ENCODE measurements around the gene CES5A. TPM values are rescaled to one million over a fixed set of nuclear protein-coding genes. Genes with fewer than 3 reads are reported as not detected.

Gene CES5A
- polyA plus RNA-seq, 1 experiment = not detected

GRCh38 chr16:55899857-55900256, 24.7 kb upstream of the CES5A start:
- Histone ChIP-seq H3K27ac (ENCODE audit: low read depth, low read length) (no peak overlapping the region), H3K27me3 (ENCODE audit: control insufficient read depth, insufficient read depth, low read length) (no peaks in the 10 kb centered on the region), H3K9me3 (ENCODE audit: control insufficient read depth, insufficient read depth, low read length) (no peaks in the 10 kb centered on the region), H3K4me3 (ENCODE audit: low read depth, low read length) (no peak overlapping the region)
- no peak for DNase-seq (ENCODE audit: low read depth, low spot score)
- ChIA-PET CTCF (no interaction called here), POLR2A (no interaction called here)
- TF ChIP-seq CTCF (IDR thresholded peaks at IDR 0.05; ENCODE audit: low read depth, low read length) = no peak

- H3K27ac ChIP-seq (ENCODE audit: low read depth, low read length) = no peak overlapping the region
- ChIA-PET POLR2A (no interaction called here), CTCF (interaction anchor here (1.0 kb wide), 1 partner anchor 45 kb away, joined by 3 read pairs; no protein-coding TSS in a partner anchor)
- TF ChIP-seq CTCF (IDR thresholded peaks at IDR 0.05; ENCODE audit: low read depth, low read length) = no peak
- H3K4me3 ChIP-seq (ENCODE audit: low read depth, low read length) = no peak overlapping the region
- H3K9me3 ChIP-seq (ENCODE audit: control insufficient read depth, insufficient read depth, low read length) = no peaks in the 10 kb centered on the region
- no peaks in the 10 kb centered on the region for H3K27me3 ChIP-seq (ENCODE audit: control insufficient read depth, insufficient read depth, low read length)
- DNase-seq (ENCODE audit: low read depth, low spot score) = no peak
Observed at GRCh38 chr16:55898592-55898991, 23.4 kb upstream of the CES5A start.

GRCh38 chr16:55892821-55893220, 17.6 kb upstream of the CES5A start:
- Histone ChIP-seq H3K9me3 (ENCODE audit: control insufficient read depth, insufficient read depth, low read length) (no peaks in the 10 kb centered on the region), H3K27me3 (ENCODE audit: control insufficient read depth, insufficient read depth, low read length) (no peaks in the 10 kb centered on the region), H3K4me3 (ENCODE audit: low read depth, low read length) (no peak overlapping the region), H3K27ac (ENCODE audit: low read depth, low read length) (no peak overlapping the region)
- CTCF ChIA-PET = no interaction called here
- DNase-seq (ENCODE audit: low read depth, low spot score) = no peak
- POLR2A ChIA-PET = no interaction called here
- TF ChIP-seq CTCF (IDR thresholded peaks at IDR 0.05; ENCODE audit: low read depth, low read length) = no peak

GRCh38 chr16:55889518-55889917, 14.3 kb upstream of the CES5A start:
- Histone ChIP-seq H3K27ac (ENCODE audit: low read depth, low read length) (no peak overlapping the region), H3K9me3 (ENCODE audit: control insufficient read depth, insufficient read depth, low read length) (no peaks in the 10 kb centered on the region), H3K4me3 (ENCODE audit: low read depth, low read length) (no peak overlapping the region), H3K27me3 (ENCODE audit: control insufficient read depth, insufficient read depth, low read length) (no peaks in the 10 kb centered on the region)
- no peak for DNase-seq (ENCODE audit: low read depth, low spot score)
- ChIA-PET CTCF (no interaction called here), POLR2A (no interaction called here)
- no peak for TF ChIP-seq CTCF (IDR thresholded peaks at IDR 0.05; ENCODE audit: low read depth, low read length)

GRCh38 chr16:55888546-55888945, 13.4 kb upstream of the CES5A start:
- ChIA-PET CTCF (no interaction called here), POLR2A (no interaction called here)
- H3K4me3 ChIP-seq (ENCODE audit: low read depth, low read length) = no peak overlapping the region
- no peak overlapping the region for H3K27ac ChIP-seq (ENCODE audit: low read depth, low read length)
- H3K27me3 ChIP-seq (ENCODE audit: control insufficient read depth, insufficient read depth, low read length) = no peaks in the 10 kb centered on the region
- DNase-seq (ENCODE audit: low read depth, low spot score) = no peak
- TF ChIP-seq CTCF (IDR thresholded peaks at IDR 0.05; ENCODE audit: low read depth, low read length) = no peak
- no peaks in the 10 kb centered on the region for H3K9me3 ChIP-seq (ENCODE audit: control insufficient read depth, insufficient read depth, low read length)

All from AG04450 (cell line).